H1 (cell line): ENCODE measurements around the gene SPTSSA. TPM values are rescaled to one million over a fixed set of nuclear protein-coding genes. Genes with fewer than 3 reads are reported as not detected.

Experiments used
- CTCF ChIA-PET: fragments of 300-600 bp; sonication (Branson Sonifier 250); formaldehyde crosslinking; loops from one replicate; lab custom pipeline; 2021; ENCODE audit not compliant: partially characterized antibody; lab: Charles Lee
- POLR2A ChIA-PET: fragments of 300-600 bp; sonication (Branson Sonifier 250); formaldehyde crosslinking; loops from one replicate; lab custom pipeline; 2021; ENCODE audit warnings: inconsistent platforms; ENCODE audit not compliant: partially characterized antibody; lab: Charles Lee
- DNase-seq, 2 experiments: peaks; one replicate each; pipeline versions ENCODE4 v3.0.0 to v3.0.0-alpha.2; 2010 to 2022; ENCODE audit warnings: low spot score in 2 of 2, low read depth in 1 of 2, mixed read lengths in 1 of 2
- FAIRE-seq: peaks from 2 replicates; lab custom pipeline; 2011; peaks lifted over from hg19 to GRCh38; lab: Jason Lieb, UNC
- H2AFZ ChIP-seq: 2 replicates; pipeline ENCODE4 v1.8.1; 2012; ENCODE audit warnings: low read length, inconsistent platforms
- H2AK5ac ChIP-seq: 2 replicates; pipeline ENCODE4 v1.6.1; 2013; ENCODE audit warnings: low read depth, low read length
- H2BK120ac ChIP-seq: replicated peaks from 2 replicates; pipeline ENCODE3; 2013; ENCODE audit warnings: low read depth, low read length, inconsistent platforms
- H2BK12ac ChIP-seq: 2 replicates; pipeline ENCODE4 v1.6.1; 2013; ENCODE audit warnings: low read depth, low read length
- H2BK15ac ChIP-seq: 2 replicates; pipeline ENCODE4 v1.6.1; 2013; ENCODE audit warnings: low read length
- H2BK20ac ChIP-seq: 2 replicates; pipeline ENCODE4 v1.6.1; 2013; ENCODE audit warnings: low read length
- H2BK5ac ChIP-seq: 2 replicates; pipeline ENCODE4 v1.6.1; 2013; ENCODE audit warnings: low read depth, low read length
- H3K14ac ChIP-seq: 2 replicates; pipeline ENCODE4 v1.6.1; 2013; ENCODE audit warnings: inconsistent platforms; ENCODE audit not compliant: insufficient read length
- H3K18ac ChIP-seq: 2 replicates; pipeline ENCODE4 v1.6.1; 2013; ENCODE audit warnings: low read length; ENCODE audit errors: extremely low read depth
- H3K23ac ChIP-seq: 2 replicates; pipeline ENCODE4 v1.6.1; 2013; ENCODE audit warnings: inconsistent platforms; ENCODE audit not compliant: insufficient read length
- H3K23me2 ChIP-seq: 2 replicates; pipeline ENCODE4 v1.6.1; 2013; ENCODE audit warnings: low read depth, low read length
- H3K27ac ChIP-seq: 2 replicates; pipeline ENCODE4 v1.6.1; 2011; ENCODE audit warnings: low read depth, low read length, inconsistent platforms
- H3K27me3 ChIP-seq, 4 experiments: replicated peaks in 1 of 4; 1 replicate in 1 of 4; 2 replicates in 3 of 4; pipeline versions ENCODE4 v1.6.1 to v1.8.1; 2011 to 2013; ENCODE audit warnings: low read length in 3 of 4, mild to moderate bottlenecking in 3 of 4, inconsistent platforms in 2 of 4, mixed read lengths in 2 of 4, moderate library complexity in 1 of 4; ENCODE audit not compliant: control insufficient read depth in 3 of 4, insufficient read depth in 3 of 4; ENCODE audit errors: extremely low read depth in 1 of 4
- H3K36me3 ChIP-seq, 4 experiments: 2 replicates each; pipeline versions ENCODE4 v1.6.1 to v1.8.1; 2011 to 2013; ENCODE audit warnings: mild to moderate bottlenecking in 4 of 4, low read length in 3 of 4, moderate library complexity in 2 of 4, control low read depth in 1 of 4, inconsistent platforms in 1 of 4; ENCODE audit not compliant: insufficient read depth in 4 of 4, control insufficient read depth in 2 of 4
- H3K4ac ChIP-seq: replicated peaks from 2 replicates; pipeline ENCODE3; 2013; ENCODE audit warnings: low read length, low read depth, mixed read lengths, inconsistent platforms; ENCODE audit not compliant: insufficient read length
- H3K4me1 ChIP-seq, 4 experiments: replicated peaks in 1 of 4; 1 replicate in 1 of 4; 2 replicates in 3 of 4; pipeline versions ENCODE4 v1.6.1 to v1.8.1; 2011 to 2013; ENCODE audit warnings: low read length in 3 of 4, inconsistent platforms in 2 of 4, mixed read lengths in 1 of 4; ENCODE audit not compliant: insufficient read depth in 4 of 4, control insufficient read depth in 3 of 4
- H3K4me2 ChIP-seq, 2 experiments: 2 replicates each; pipeline versions ENCODE4 v1.6.1 to v1.8.1; 2011 to 2013; ENCODE audit warnings: low read depth in 2 of 2, low read length in 2 of 2, control low read depth in 1 of 2, inconsistent platforms in 1 of 2, mild to moderate bottlenecking in 1 of 2; ENCODE audit not compliant: insufficient read depth in 1 of 2
- H3K4me3 ChIP-seq, 4 experiments: fragments of 200-600, 300-600 bp in 1 of 4; sonication (generic), shearing (Covaris generic), sonication (Bioruptor Twin) in 1 of 4; 2 replicates each; pipeline versions ENCODE4 v1.5.1 to v1.8.1; 2011 to 2016; ENCODE audit warnings: low read length in 4 of 4, low read depth in 3 of 4, control low read depth in 2 of 4, inconsistent platforms in 2 of 4, mild to moderate bottlenecking in 2 of 4, mixed read lengths in 1 of 4, moderate library complexity in 1 of 4; ENCODE audit not compliant: insufficient read depth in 2 of 4; ENCODE audit errors: extremely low read depth in 1 of 4
- H3K56ac ChIP-seq: replicated peaks from 2 replicates; pipeline ENCODE3; 2013; ENCODE audit warnings: low read depth, mild to moderate bottlenecking, mixed read lengths, low read length, inconsistent platforms; ENCODE audit not compliant: insufficient read length
- H3K79me1 ChIP-seq: 2 replicates; pipeline ENCODE4 v1.6.1; 2013; ENCODE audit warnings: low read depth, low read length, control low read depth
- H3K79me2 ChIP-seq, 2 experiments: 2 replicates each; pipeline versions ENCODE4 v1.6.1 to v1.8.1; 2012 to 2013; ENCODE audit warnings: low read length in 2 of 2, mild to moderate bottlenecking in 2 of 2, inconsistent platforms in 1 of 2; ENCODE audit not compliant: insufficient read depth in 2 of 2, control insufficient read depth in 1 of 2
- H3K9ac ChIP-seq, 4 experiments: replicated peaks in 1 of 4; 1 replicate in 1 of 4; 2 replicates in 3 of 4; pipeline versions ENCODE4 v1.6.1 to v1.8.1; 2011 to 2013; ENCODE audit warnings: low read depth in 3 of 4, low read length in 3 of 4, control low read depth in 2 of 4, mild to moderate bottlenecking in 2 of 4, moderate library complexity in 2 of 4, inconsistent platforms in 1 of 4; ENCODE audit errors: extremely low read depth in 1 of 4
- H3K9me3 ChIP-seq, 2 experiments: 2 replicates each; pipeline versions ENCODE4 v1.6.1 to v1.8.1; 2012 to 2013; ENCODE audit warnings: mild to moderate bottlenecking in 2 of 2, moderate library complexity in 2 of 2, control low read depth in 1 of 2, inconsistent platforms in 1 of 2, low read depth in 1 of 2, low read length in 1 of 2, mixed read lengths in 1 of 2; ENCODE audit not compliant: insufficient read depth in 2 of 2
- H4K20me1 ChIP-seq, 2 experiments: replicated peaks in 1 of 2; 2 replicates each; pipeline versions ENCODE3 to v1.8.1; 2011 to 2013; ENCODE audit warnings: inconsistent platforms in 2 of 2, low read length in 2 of 2, mild to moderate bottlenecking in 1 of 2; ENCODE audit not compliant: insufficient read depth in 2 of 2, control insufficient read depth in 1 of 2
- H4K5ac ChIP-seq: 2 replicates; pipeline ENCODE4 v1.6.1; 2013; ENCODE audit warnings: low read length, low read depth, mixed read lengths, inconsistent platforms; ENCODE audit not compliant: insufficient read length
- H4K8ac ChIP-seq: 2 replicates; pipeline ENCODE4 v1.8.0; 2013; ENCODE audit warnings: mild to moderate bottlenecking, moderate library complexity, low read length, inconsistent platforms; ENCODE audit not compliant: insufficient read depth; ENCODE audit errors: extremely low read depth
- H4K91ac ChIP-seq: replicated peaks from 2 replicates; pipeline ENCODE3; 2013; ENCODE audit warnings: low read length, mixed read lengths, inconsistent platforms; ENCODE audit not compliant: insufficient read length
- ASH2L ChIP-seq: fragments of 200-600, 300-600 bp; sonication (generic); IDR thresholded peaks from one replicate; pipeline ENCODE4 v1.7.1; 2017; ENCODE audit warnings: low read length
- BACH1 ChIP-seq: IDR thresholded peaks from 2 replicates; pipeline ENCODE4 v1.6.1; 2012; ENCODE audit warnings: low read length, improper control_type of control experiment
- JUND ChIP-seq: IDR thresholded peaks from 2 replicates; pipeline ENCODE4 v1.6.1; 2011; ENCODE audit warnings: mild to moderate bottlenecking, improper control_type of control experiment, low read length
- KDM1A ChIP-seq: fragments of 200-600, 300-600 bp; sonication (generic); IDR thresholded peaks from 2 replicates; pipeline ENCODE4 v1.7.1; 2016; ENCODE audit warnings: mild to moderate bottlenecking, low read length, borderline replicate concordance
- NANOG ChIP-seq: IDR thresholded peaks from 2 replicates; pipeline ENCODE4 v1.6.1; 2011; ENCODE audit warnings: low read length, low read depth, mild to moderate bottlenecking, inconsistent platforms; ENCODE audit not compliant: insufficient read depth, poor library complexity, severe bottlenecking
- NRF1 ChIP-seq: IDR thresholded peaks from 2 replicates; pipeline ENCODE4 v1.6.1; 2011; ENCODE audit warnings: mild to moderate bottlenecking, low read depth, low read length, improper control_type of control experiment
- SIRT6 ChIP-seq: IDR thresholded peaks from one replicate; pipeline ENCODE4 v1.7.1; 2012; ENCODE audit warnings: low read length, inconsistent platforms
- SP4 ChIP-seq: IDR thresholded peaks from 2 replicates; pipeline ENCODE4 v1.6.1; 2012; ENCODE audit warnings: low read length, inconsistent platforms
- SRF ChIP-seq: IDR thresholded peaks from 2 replicates; pipeline ENCODE4 v1.6.1; 2011; ENCODE audit warnings: mild to moderate bottlenecking, low read depth, low read length, moderate library complexity
- TAF7 ChIP-seq: optimal IDR thresholded peaks from 2 replicates; pipeline ENCODE3; 2011; ENCODE audit warnings: low read depth, mild to moderate bottlenecking, inconsistent platforms, low read length, moderate library complexity, borderline replicate concordance
- WGBS, 2 experiments: shearing (Covaris generic) in 1 of 2; methylation state at CpG; one replicate each; pipeline versions ENCODE4 v1.1.6 to v1.1.7; 2013 to 2015; ENCODE audit warnings: low lambda C conversion rate in 2 of 2, mixed read lengths in 2 of 2, inconsistent platforms in 1 of 2, low coverage in 1 of 2, missing lambda C conversion rate in 1 of 2; ENCODE audit not compliant: insufficient replicate concordance in 2 of 2, insufficient coverage in 1 of 2, insufficient read length in 1 of 2; ENCODE audit errors: extremely low coverage in 1 of 2, missing lambda C conversion rate in 1 of 2; 5-methylcytosine and 5-hydroxymethylcytosine counted together
- polyA plus RNA-seq, 7 experiments: library from polyadenylated mRNA; depleted of rRNA in 3 of 7; stranded (reverse) in 5 of 7; unstranded in 2 of 7; fragments of >200 nt in 5 of 7; fragments of 200-250 nt in 2 of 7; gene quantifications; 1 replicate in 5 of 7; 2 replicates in 1 of 7; 4 replicates in 1 of 7; pipeline versions ENCODE4 v1.2.1 to v1.2.3, GENCODE V29; 2011 to 2013; ENCODE audit warnings: missing spikeins in 2 of 7, mixed read lengths in 2 of 7
- total RNA-seq: library from RNA; stranded (reverse); fragmentation: NEBNext Ultra II Directional; extraction: Animal tissue kit (Norgen Biotek cat#: 25700); gene quantifications from 2 replicates; pipeline ENCODE4 v1.2.1, GENCODE V29; 2021
- TF ChIP-seq, protein P1 (sequence below): IDR thresholded peaks from 2 replicates; pipeline ENCODE4 v1.6.1; 2012; ENCODE audit warnings: inconsistent platforms
- TF ChIP-seq, protein P2 (sequence below): IDR thresholded peaks from 2 replicates; pipeline ENCODE4 v1.6.1; 2012; ENCODE audit warnings: low read length, inconsistent platforms

The SPTSSA gene
- total and polyA plus RNA-seq, 2 of the 8 experiments (the other 6 are each of a cell fraction or from before 2014, with no cell fraction given), result 24.9 to 28.5 TPM

DNA sequence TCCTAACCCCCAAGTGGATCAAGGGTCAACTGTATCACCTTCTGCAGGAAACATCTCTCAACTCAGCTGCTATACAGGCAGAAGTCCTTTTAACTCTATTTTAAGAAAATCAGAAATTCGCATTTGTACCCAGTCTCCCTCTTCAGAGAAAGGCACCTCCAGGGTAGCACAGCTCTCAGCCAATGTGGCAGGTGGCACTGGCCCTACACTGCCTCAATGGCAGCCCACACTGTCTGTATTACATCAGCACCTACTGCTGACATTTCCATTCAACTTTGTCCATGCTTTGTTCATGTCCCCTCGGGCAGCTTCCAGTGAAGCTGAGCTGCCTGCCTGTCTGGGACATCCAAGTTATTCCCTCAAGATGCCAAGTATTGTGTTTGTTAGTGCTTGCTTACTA is 8.8 kb downstream of the SPTSSA start:
- POLR2A ChIA-PET, result interaction anchor here (1.0 to 7.8 kb wide), 4 partner anchors 8 to 11 kb away, joined by 3 to 40 read pairs (median 7); partner anchors contain the start of gene SPTSSA
- no peak for FAIRE-seq
- TF ChIP-seq SP4 (no peak), KDM1A (no peak), BACH1 (no peak), SIRT6 (no peak), ASH2L (no peak), NANOG (no peak), JUND (no peak), NRF1 (no peak), SRF (no peak), TAF7 (no peak)
- TF ChIP-seq, protein P1, sequence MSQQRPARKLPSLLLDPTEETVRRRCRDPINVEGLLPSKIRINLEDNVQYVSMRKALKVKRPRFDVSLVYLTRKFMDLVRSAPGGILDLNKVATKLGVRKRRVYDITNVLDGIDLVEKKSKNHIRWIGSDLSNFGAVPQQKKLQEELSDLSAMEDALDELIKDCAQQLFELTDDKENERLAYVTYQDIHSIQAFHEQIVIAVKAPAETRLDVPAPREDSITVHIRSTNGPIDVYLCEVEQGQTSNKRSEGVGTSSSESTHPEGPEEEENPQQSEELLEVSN, result no peak
- TF ChIP-seq, protein P2, sequence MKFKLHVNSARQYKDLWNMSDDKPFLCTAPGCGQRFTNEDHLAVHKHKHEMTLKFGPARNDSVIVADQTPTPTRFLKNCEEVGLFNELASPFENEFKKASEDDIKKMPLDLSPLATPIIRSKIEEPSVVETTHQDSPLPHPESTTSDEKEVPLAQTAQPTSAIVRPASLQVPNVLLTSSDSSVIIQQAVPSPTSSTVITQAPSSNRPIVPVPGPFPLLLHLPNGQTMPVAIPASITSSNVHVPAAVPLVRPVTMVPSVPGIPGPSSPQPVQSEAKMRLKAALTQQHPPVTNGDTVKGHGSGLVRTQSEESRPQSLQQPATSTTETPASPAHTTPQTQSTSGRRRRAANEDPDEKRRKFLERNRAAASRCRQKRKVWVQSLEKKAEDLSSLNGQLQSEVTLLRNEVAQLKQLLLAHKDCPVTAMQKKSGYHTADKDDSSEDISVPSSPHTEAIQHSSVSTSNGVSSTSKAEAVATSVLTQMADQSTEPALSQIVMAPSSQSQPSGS, result no peak

More for the DNA sequence above, 8.8 kb downstream of the SPTSSA start:
- no peak overlapping the region for H2BK5ac ChIP-seq
- H4K20me1 ChIP-seq, result peaks cover 2 to 8% of the 10 kb centered on the region in 2 experiments
- no peak overlapping the region for H3K18ac ChIP-seq
- H2BK20ac ChIP-seq, result no peak overlapping the region
- no peak overlapping the region for H3K27ac ChIP-seq
- no peak overlapping the region for H2AK5ac ChIP-seq
- H2BK12ac ChIP-seq, result no peak overlapping the region
- no peak overlapping the region for H2AFZ ChIP-seq
- H3K9ac ChIP-seq, result no peak overlapping the region
- H2BK15ac ChIP-seq, result no peak overlapping the region
- H3K23ac ChIP-seq, result no peak overlapping the region
- H3K56ac ChIP-seq, result no peak overlapping the region
- 88% methylated on average over 2 of the region's 2 CpGs; no CpG with 5 or more reads in 1 of the 2 experiments for WGBS, 2 experiments
- no peak overlapping the region for H2BK120ac ChIP-seq
- H3K23me2 ChIP-seq, result no peaks in the 10 kb centered on the region
- peaks cover 0 to 15% (median 4%) of the 10 kb centered on the region in 4 experiments; a peak in 4 of 8 replicates for H3K36me3 ChIP-seq
- no peak overlapping the region for H4K8ac ChIP-seq
- no peak overlapping the region for H3K4ac ChIP-seq
- no peak overlapping the region for H4K5ac ChIP-seq
- no peak overlapping the region for H3K14ac ChIP-seq
- H4K91ac ChIP-seq, result no peak overlapping the region
- H3K4me1 ChIP-seq, result peaks cover 0 to 2% (median 0%) of the 10 kb centered on the region in 4 experiments; a peak in 1 of 7 replicates
- H3K27me3 ChIP-seq, result no peaks in the 10 kb centered on the region
- H3K4me2 ChIP-seq, result no peak overlapping the region
- H3K4me3 ChIP-seq, result no peak overlapping the region
- peaks cover 1% of the 10 kb centered on the region; the same call in 1 of the 2 replicates for H3K79me1 ChIP-seq
- CTCF ChIA-PET, result interaction anchor here (0.6 to 3.7 kb wide), 2 partner anchors 14 to 82 kb away, joined by 3 to 20 read pairs; no protein-coding TSS in a partner anchor
- DNase-seq, result no peak
- peaks cover 0 to 77% of the 10 kb centered on the region in 2 experiments; a peak in 3 of 4 replicates for H3K79me2 ChIP-seq
- no peaks in the 10 kb centered on the region for H3K9me3 ChIP-seq
